Stimulated activated memory B cell treated with anti-CD40 and anti-IgM and Interleukin-4, amounts not matched to agents 10 μg/mL and 1 μg/mL and 100 μg/mL, for 72 hours (primary cell): ENCODE data around the gene URB1.

Experiments
- ATAC-seq: fragments of 150-1000 bp; cut with Tn5 transposase; 2 replicates; pipeline ENCODE4 v1.10.0; 2021
- H3K27ac Mint-ChIP-seq: one replicate; pipeline ENCODE4 v1.8.0; 2022; ENCODE audit warnings: mild to moderate bottlenecking, mixed read lengths
- H3K27me3 Mint-ChIP-seq: one replicate; pipeline ENCODE4 v1.8.0; 2022; ENCODE audit warnings: mixed read lengths
- H3K36me3 Mint-ChIP-seq: one replicate; pipeline ENCODE4 v1.8.0; 2022; ENCODE audit warnings: mixed read lengths
- H3K4me1 Mint-ChIP-seq: one replicate; pipeline ENCODE4 v1.8.0; 2022; ENCODE audit warnings: mixed read lengths
- H3K4me3 Mint-ChIP-seq: one replicate; pipeline ENCODE4 v1.8.0; 2022; ENCODE audit warnings: mild to moderate bottlenecking, moderate library complexity, mixed read lengths
- H3K9me3 Mint-ChIP-seq: one replicate; pipeline ENCODE4 v1.8.0; 2022; ENCODE audit warnings: mixed read lengths

URB1 gene

GRCh38 chr21:32415451-32416398 lies 22.9 kb upstream of the URB1 start:
- H3K27me3 Mint-ChIP-seq: peaks cover 52% of the 10 kb centered on the region
- H3K4me3 Mint-ChIP-seq: no peak overlapping the region
- no peak overlapping the region for H3K27ac Mint-ChIP-seq
- no peaks in the 10 kb centered on the region for H3K36me3 Mint-ChIP-seq
- H3K9me3 Mint-ChIP-seq: no peaks in the 10 kb centered on the region
- no peak for ATAC-seq
- peaks cover 14% of the 10 kb centered on the region for H3K4me1 Mint-ChIP-seq

- no peak overlapping the region for H3K27ac Mint-ChIP-seq
- H3K9me3 Mint-ChIP-seq: no peaks in the 10 kb centered on the region
- no peaks in the 10 kb centered on the region for H3K36me3 Mint-ChIP-seq
- H3K27me3 Mint-ChIP-seq: peaks cover 61% of the 10 kb centered on the region
- peaks cover 14% of the 10 kb centered on the region for H3K4me1 Mint-ChIP-seq
- no peak overlapping the region for H3K4me3 Mint-ChIP-seq
- ATAC-seq: no peak
Measured at GRCh38 chr21:32414579-32415358, 22.0 kb upstream of the URB1 start.

DNA sequence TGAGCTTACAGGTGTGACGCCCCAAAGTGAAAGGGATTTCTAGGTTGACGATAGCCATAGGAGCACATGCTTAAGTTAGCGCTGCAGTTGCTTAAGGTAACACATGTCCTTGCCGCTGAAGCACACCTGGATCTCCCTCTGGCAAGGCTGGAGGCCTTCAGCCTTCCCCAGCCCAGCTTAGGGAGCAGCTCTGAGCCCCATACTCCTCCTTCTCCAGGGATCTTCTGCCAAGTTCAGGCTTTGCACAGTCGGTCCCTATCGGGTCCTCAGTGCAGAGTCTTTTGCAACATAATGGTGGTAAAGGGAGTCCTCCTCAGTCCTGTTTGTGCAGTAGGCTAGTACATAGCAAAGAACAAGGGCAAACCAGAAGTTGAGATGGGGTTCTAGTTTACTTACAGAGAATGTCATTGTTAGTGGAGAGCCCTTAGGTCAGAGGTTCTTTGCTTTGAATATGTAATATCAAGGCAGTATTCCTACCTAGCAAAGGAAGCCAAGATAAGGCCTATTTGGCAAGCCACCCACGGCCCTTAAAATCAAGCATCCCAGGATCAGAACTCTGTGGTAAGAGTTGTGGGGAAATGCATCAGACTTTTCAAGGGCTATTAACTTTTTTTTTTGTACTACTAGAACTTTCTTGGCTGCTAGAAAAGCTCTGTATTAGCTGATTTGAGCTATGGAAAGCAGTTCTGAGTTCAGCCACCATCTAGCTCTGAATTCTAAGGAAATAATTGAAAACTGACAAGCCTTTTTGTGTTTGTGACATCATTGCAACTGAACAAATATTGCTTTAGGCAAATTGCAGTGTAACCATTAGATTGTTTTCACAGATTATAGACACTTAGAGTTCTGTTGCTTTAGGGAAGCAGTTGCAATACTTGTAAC lies 21.1 kb upstream of the URB1 start:
- H3K36me3 Mint-ChIP-seq: no peaks in the 10 kb centered on the region
- H3K27ac Mint-ChIP-seq: no peak overlapping the region
- no peak overlapping the region for H3K4me3 Mint-ChIP-seq
- no peak for ATAC-seq
- H3K4me1 Mint-ChIP-seq: peaks cover 14% of the 10 kb centered on the region
- H3K9me3 Mint-ChIP-seq: no peaks in the 10 kb centered on the region
- peaks cover 66% of the 10 kb centered on the region for H3K27me3 Mint-ChIP-seq

DNA sequence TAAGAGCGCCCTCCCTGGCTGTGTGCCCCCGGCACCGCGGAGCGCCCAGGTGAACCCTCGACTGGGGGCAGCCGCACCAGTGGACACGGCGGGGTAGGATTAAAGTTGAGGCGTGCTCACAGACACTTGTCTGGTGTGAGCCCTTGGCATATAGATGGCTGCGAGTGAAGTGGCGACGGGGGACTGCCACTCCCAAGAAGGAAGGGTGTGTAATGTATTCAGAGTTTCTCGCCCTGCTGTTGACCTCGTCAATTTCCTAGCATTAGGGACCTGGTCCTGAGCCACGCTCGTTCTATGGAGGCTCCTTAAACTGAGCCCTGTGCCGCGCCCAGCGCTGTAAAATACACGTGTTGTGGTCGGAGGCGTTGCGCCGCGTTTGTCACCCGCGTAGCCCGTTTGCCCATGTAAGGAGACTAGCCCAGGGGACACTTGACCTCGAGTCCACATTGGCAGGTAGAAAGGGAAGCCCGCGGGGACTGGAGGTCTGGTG lies 20.2 kb upstream of the URB1 start:
- peak; percentile 39 for ATAC-seq
- no peaks in the 10 kb centered on the region for H3K9me3 Mint-ChIP-seq
- H3K36me3 Mint-ChIP-seq: no peaks in the 10 kb centered on the region
- no peak overlapping the region for H3K27ac Mint-ChIP-seq
- peaks cover 14% of the 10 kb centered on the region for H3K4me1 Mint-ChIP-seq
- peak overlapping the region; percentile 78 for H3K4me3 Mint-ChIP-seq
- H3K27me3 Mint-ChIP-seq: peaks cover 65% of the 10 kb centered on the region

DNA sequence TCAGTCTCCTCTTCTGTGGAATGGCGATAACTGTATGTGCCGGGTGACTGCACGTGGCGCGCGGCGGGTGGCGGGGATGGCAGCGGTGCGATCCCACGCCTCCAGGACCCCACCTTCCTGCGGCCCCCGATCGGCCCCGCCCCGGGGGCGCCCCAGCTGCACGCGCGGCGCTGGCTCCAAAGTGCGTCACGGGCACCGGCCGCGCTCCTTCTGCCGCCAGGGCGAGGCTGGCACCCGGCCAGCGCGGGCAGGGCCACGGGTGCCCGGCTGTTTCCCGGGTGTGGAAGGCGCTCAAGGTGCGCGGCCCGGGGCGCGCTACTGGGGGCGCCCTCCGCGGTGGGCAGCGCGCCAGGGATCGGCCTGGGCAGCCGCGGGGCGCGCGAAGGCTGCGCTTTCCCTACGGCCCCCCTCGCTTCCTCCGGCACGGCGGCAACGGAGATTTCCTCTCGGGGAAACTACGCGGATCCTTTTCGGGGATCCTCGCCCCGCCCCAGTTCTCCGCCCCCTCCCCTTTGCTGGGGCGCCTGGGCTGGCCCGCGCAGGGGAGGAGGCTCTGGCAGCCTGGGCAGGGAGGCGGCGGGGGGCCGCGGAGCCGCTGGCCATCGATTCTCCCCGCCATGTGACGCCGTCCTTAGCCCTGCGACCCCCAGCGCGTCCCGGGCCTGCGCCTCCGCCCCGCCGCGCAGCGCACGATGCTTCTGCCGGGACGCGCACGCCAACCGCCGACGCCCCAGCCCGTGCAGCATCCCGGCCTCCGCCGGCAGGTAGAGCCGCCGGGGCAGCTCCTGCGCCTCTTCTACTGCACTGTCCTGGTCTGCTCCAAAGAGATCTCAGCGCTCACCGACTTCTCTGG lies 19.6 kb upstream of the URB1 start, which contains the start of gene EVA1C:
Gene EVA1C (plus strand): TSS at position 545 of the 853 bp plus-strand sequence. CDS start 148 bp downstream, at position 693.
- Mint-ChIP-seq H3K27me3 (peaks cover 67% of the 10 kb centered on the region), H3K4me1 (peaks cover 14% of the 10 kb centered on the region), H3K36me3 (no peaks in the 10 kb centered on the region), H3K4me3 (peak within 1 kb of the TSS; percentile 90), H3K9me3 (no peaks in the 10 kb centered on the region), H3K27ac (peak within 1 kb of the TSS; percentile 77)
- ATAC-seq: peak; percentile 55

GRCh38 chr21:32411350-32412161 lies 18.7 kb upstream of the URB1 start:
- Mint-ChIP-seq H3K27me3 (peaks cover 63% of the 10 kb centered on the region), H3K36me3 (no peaks in the 10 kb centered on the region), H3K9me3 (no peaks in the 10 kb centered on the region), H3K4me1 (peaks cover 14% of the 10 kb centered on the region), H3K4me3 (peak overlapping the region; percentile 90), H3K27ac (peak overlapping the region; percentile 77)
- ATAC-seq: peak; percentile 53

- peaks cover 56% of the 10 kb centered on the region for H3K27me3 Mint-ChIP-seq
- H3K36me3 Mint-ChIP-seq: no peaks in the 10 kb centered on the region
- ATAC-seq: no peak
- no peaks in the 10 kb centered on the region for H3K9me3 Mint-ChIP-seq
- H3K27ac Mint-ChIP-seq: no peak overlapping the region
- peaks cover 14% of the 10 kb centered on the region for H3K4me1 Mint-ChIP-seq
- H3K4me3 Mint-ChIP-seq: peak overlapping the region; percentile 42
Measured at GRCh38 chr21:32410916-32411315, 18.1 kb upstream of the URB1 start.

GRCh38 chr21:32410291-32410690 lies 17.5 kb upstream of the URB1 start:
- Mint-ChIP-seq H3K4me3 (no peak overlapping the region), H3K27ac (no peak overlapping the region), H3K36me3 (no peaks in the 10 kb centered on the region), H3K4me1 (peaks cover 14% of the 10 kb centered on the region), H3K27me3 (peaks cover 50% of the 10 kb centered on the region), H3K9me3 (no peaks in the 10 kb centered on the region)
- ATAC-seq: no peak

- no peaks in the 10 kb centered on the region for H3K36me3 Mint-ChIP-seq
- peaks cover 1% of the 10 kb centered on the region for H3K4me1 Mint-ChIP-seq
- no peak for ATAC-seq
- H3K9me3 Mint-ChIP-seq: no peaks in the 10 kb centered on the region
- no peak overlapping the region for H3K27ac Mint-ChIP-seq
- H3K27me3 Mint-ChIP-seq: peaks cover 33% of the 10 kb centered on the region
- no peak overlapping the region for H3K4me3 Mint-ChIP-seq
Measured at GRCh38 chr21:32406405-32406804, 13.6 kb upstream of the URB1 start.

DNA sequence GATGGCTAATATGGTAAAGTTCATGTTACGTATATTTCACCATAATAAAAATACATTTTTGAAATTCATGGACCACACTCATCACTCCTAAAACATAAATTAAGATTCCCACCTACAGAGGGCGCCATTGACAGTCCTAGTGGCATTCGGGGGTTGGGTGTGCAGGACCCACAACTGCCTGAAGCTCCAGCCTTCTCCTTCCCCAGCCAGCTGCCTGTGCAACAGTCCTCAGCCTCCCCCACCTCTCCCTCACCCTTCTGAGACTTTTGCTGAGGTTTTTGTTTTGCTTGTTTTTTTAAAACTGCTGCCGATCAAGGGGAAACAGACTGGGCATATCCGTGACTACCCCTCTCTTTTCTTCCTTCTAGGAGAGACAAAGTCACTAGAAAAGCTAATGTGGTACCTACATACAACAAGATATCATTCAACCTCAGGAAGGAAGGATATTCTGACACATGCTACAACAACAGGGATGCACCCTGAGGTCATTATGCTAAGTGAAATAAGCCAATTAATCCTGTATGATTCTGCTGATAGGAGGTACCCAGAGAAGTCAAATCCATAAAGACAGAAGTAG lies 10.5 kb upstream of the URB1 start:
- Mint-ChIP-seq H3K9me3 (no peaks in the 10 kb centered on the region), H3K27me3 (peaks cover 39% of the 10 kb centered on the region), H3K36me3 (no peaks in the 10 kb centered on the region), H3K4me1 (no peaks in the 10 kb centered on the region), H3K4me3 (no peak overlapping the region), H3K27ac (no peak overlapping the region)
- ATAC-seq: no peak

DNA sequence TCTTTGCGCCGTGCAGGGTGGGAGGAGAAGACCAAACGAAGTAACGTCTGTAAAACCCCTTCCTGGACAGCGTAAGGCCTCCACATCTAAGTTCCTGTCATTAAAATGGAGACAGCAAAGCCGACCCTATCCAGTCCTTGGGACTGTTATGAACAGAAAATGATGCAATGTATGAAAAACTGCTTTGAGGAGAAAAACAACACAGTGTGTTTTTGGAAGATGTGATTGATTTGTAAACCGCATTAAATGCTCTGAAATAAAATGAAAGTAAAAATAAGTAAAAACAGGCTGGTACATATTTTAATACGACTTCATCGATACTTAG lies 827 bp upstream of the URB1 start:
- no peak for ATAC-seq
- peaks cover 37% of the 10 kb centered on the region for H3K4me1 Mint-ChIP-seq
- H3K27ac Mint-ChIP-seq: peak overlapping the region; percentile 86

GRCh38 chr21:32392299-32392879 lies 423 bp downstream of the URB1 start:
- Mint-ChIP-seq H3K4me3 (peak overlapping the region; percentile 87), H3K27me3 (peaks cover 13% of the 10 kb centered on the region), H3K4me1 (peaks cover 50% of the 10 kb centered on the region), H3K27ac (peak overlapping the region; percentile 86), H3K9me3 (no peaks in the 10 kb centered on the region), H3K36me3 (peaks cover 26% of the 10 kb centered on the region)
- no peak for ATAC-seq

More for the DNA sequence above, 827 bp upstream of the URB1 start:
- H3K36me3 Mint-ChIP-seq: peaks cover 17% of the 10 kb centered on the region
- peaks cover 26% of the 10 kb centered on the region for H3K27me3 Mint-ChIP-seq
- H3K4me3 Mint-ChIP-seq: peak overlapping the region; percentile 87
- no peaks in the 10 kb centered on the region for H3K9me3 Mint-ChIP-seq

DNA sequence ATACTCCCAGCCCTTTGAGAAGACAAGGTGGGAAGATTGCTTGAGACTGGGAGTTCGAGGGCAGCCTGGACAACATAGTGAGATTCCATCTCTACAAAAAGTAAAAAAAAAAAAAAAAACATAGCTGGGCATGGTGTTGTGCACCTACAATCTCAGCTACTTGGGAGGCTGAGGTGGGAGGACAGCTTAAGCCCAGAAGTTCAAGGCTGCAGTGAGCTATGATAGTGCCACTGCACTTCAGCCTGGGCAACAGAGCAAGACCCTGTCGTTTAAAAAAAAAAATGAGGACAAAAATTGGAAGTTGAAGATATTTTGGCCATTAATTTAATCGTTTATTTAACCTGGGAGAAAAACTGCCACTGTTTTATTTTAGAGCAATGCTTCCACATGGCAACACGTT lies 1.1 kb downstream of the URB1 start:
- no peak for ATAC-seq
- Mint-ChIP-seq H3K4me3 (peak overlapping the region; percentile 87), H3K27me3 (peaks cover 7% of the 10 kb centered on the region), H3K27ac (no peak overlapping the region), H3K9me3 (no peaks in the 10 kb centered on the region), H3K4me1 (peaks cover 51% of the 10 kb centered on the region), H3K36me3 (peaks cover 28% of the 10 kb centered on the region)
